Islet of Langerhans (tissue), 1 donor: ENCODE results near the gene ICAM1.
"Not testable (repeated sequence)": the region's sequence is repeated elsewhere in the genome, so short reads cannot be mapped to it uniquely, and the experiment has no call there.

Experiments
- FAIRE-seq: peaks from one replicate; lab custom pipeline; 2011; peaks lifted over from hg19 to GRCh38; lab: Jason Lieb, UNC

Gene ICAM1

DNA sequence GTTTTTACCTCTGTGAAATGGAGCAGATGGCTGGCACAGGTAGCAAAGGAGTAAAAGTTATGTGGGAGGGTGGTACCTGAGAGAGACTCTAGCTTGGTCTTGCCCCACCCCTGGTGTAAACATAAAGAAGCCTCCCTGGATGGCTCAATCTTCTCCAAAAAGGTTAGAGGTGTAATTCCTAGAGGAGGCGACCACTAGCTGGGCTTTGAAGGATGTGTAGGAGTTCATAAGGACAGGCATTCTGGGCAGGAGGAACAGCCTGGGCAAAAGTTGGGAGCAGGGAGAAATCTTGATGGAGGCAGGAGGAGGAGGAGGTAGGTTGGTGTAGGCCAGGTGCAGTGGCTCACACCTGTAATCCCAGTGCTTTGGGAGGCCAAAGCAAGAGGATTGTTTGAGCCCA lies 8.0 kb downstream of the ICAM1 start:
- no peak for FAIRE-seq

DNA sequence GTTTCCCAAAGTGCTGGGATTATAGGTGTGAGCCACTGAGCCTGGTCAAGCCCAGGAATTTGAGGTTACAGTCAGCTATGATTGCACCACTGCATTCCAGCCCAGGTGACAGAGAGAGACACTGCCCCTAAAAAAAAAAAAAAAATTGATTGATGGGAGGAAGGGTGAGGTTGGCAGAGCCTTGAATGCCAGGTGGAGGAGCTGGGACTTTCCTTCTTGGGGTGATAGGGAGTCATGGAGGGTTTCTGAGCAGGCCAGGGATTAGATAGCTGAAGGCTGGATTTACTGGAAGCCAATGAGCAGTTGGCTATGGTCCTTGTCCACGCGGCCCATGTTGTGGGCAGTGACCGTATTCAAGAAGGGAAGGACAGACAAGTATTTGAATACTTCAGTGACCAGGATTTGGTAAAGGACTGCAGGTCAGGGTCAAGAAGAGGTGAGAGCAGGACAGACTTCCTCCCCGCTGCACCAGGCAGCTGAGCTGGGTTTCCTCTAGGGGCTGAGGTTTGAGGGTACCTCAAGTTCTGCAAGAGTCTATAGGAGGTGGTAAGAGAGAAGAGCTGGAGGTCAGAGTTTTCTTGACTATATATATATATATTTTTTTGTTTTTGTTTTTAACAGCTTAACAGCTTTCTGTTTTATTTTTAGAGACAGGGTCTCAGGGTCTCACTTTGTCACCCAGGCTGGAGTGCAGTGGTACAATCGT lies 9.0 kb downstream of the ICAM1 start:
- no peak for FAIRE-seq

- not testable (repeated sequence) for FAIRE-seq
Measured at GRCh38 chr19:10282043-10282442, 11.1 kb downstream of the ICAM1 start.

DNA sequence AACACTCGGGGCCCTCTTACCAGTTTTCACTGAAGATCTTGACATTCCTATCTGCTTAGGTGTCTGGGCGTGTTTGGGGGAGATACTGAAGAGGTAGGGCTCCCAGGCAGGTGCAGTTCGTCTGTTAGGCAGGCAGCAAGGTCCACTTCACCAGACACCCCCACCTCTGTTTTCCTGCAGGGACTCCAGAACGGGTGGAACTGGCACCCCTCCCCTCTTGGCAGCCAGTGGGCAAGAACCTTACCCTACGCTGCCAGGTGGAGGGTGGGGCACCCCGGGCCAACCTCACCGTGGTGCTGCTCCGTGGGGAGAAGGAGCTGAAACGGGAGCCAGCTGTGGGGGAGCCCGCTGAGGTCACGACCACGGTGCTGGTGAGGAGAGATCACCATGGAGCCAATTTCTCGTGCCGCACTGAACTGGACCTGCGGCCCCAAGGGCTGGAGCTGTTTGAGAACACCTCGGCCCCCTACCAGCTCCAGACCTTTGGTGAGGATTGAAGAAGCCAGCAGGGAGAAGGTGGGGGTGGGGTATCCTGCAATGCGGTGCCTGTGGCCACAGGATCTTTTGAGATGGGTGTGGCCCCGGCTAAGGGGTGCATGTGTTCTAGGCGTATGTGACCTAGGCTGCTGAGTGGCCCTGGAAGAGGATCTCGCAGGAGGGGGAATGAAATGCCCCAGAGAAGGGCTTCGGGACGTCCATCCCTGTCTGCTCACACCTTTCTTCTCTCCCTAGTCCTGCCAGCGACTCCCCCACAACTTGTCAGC lies 12.6 kb downstream of the ICAM1 start:
- no peak for FAIRE-seq

- FAIRE-seq: no peak
Measured at GRCh38 chr19:10284065-10284959, 13.4 kb downstream of the ICAM1 start.

- FAIRE-seq: no peak
Measured at GRCh38 chr19:10284960-10285278, 14.0 kb downstream of the ICAM1 start.

DNA sequence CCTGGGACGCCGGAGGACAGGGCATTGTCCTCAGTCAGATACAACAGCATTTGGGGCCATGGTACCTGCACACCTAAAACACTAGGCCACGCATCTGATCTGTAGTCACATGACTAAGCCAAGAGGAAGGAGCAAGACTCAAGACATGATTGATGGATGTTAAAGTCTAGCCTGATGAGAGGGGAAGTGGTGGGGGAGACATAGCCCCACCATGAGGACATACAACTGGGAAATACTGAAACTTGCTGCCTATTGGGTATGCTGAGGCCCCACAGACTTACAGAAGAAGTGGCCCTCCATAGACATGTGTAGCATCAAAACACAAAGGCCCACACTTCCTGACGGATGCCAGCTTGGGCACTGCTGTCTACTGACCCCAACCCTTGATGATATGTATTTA lies 14.5 kb downstream of the ICAM1 start:
- no peak for FAIRE-seq

DNA sequence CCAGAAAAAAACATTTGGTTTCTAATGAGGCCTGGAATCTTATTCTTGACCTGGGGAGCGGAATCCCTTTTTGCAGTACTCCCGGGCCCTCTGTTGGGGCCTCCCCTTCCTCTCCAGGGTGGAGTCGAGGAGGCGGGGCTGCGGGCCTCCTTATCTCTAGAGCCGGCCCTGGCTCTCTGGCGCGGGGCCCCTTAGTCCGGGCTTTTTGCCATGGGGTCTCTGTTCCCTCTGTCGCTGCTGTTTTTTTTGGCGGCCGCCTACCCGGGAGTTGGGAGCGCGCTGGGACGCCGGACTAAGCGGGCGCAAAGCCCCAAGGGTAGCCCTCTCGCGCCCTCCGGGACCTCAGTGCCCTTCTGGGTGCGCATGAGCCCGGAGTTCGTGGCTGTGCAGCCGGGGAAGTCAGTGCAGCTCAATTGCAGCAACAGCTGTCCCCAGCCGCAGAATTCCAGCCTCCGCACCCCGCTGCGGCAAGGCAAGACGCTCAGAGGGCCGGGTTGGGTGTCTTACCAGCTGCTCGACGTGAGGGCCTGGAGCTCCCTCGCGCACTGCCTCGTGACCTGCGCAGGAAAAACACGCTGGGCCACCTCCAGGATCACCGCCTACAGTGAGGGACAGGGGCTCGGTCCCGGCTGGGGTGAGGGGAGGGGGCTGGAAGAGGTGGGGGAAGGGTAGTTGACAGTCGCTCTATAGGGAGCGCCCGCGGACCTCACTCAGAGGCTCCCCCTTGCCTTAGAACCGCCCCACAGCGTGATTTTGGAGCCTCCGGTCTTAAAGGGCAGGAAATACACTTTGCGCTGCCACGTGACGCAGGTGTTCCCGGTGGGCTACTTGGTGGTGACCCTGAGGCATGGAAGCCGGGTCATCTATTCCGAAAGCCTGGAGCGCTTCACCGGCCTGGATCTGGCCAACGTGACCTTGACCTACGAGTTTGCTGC lies 16.1 kb downstream of the ICAM1 start, which contains the start of gene ICAM4:
Gene ICAM4 (plus strand): TSS at position 153 of the 935 bp plus-strand sequence. CDS start 58 bp downstream, at position 211.
- FAIRE-seq: no peak

DNA sequence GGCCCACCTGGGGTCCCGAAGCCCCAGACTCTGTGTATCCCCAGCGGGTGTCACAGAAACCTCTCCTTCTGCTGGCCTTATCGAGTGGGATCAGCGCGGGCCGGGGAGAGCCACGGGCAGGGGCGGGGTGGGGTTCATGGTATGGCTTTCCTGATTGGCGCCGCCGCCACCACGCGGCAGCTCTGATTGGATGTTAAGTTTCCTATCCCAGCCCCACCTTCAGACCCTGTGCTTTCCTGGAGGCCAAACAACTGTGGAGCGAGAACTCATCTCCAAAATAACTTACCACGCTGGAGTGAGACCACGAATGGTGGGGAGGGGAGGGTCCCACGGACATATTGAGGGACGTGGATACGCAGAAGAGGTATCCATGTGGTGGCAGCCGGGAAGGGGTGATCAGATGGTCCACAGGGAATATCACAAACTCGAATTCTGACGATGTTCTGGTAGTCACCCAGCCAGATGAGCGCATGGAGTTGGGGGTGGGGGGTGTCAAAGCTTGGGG lies 17.8 kb downstream of the ICAM1 start:
- no peak for FAIRE-seq

- no peak for FAIRE-seq
Measured at GRCh38 chr19:10289167-10289835, 18.4 kb downstream of the ICAM1 start.

GRCh38 chr19:10289836-10290356 lies 19.0 kb downstream of the ICAM1 start, which contains the start of gene ICAM5:
Gene ICAM5 (plus strand): TSS chr19:10289952. CDS start chr19:10290044, 92 bp downstream.
- FAIRE-seq: no peak

- FAIRE-seq: no peak
Measured at GRCh38 chr19:10290357-10290875, 19.5 kb downstream of the ICAM1 start.

- no peak for FAIRE-seq
Measured at GRCh38 chr19:10290876-10291553, 20.1 kb downstream of the ICAM1 start.

DNA sequence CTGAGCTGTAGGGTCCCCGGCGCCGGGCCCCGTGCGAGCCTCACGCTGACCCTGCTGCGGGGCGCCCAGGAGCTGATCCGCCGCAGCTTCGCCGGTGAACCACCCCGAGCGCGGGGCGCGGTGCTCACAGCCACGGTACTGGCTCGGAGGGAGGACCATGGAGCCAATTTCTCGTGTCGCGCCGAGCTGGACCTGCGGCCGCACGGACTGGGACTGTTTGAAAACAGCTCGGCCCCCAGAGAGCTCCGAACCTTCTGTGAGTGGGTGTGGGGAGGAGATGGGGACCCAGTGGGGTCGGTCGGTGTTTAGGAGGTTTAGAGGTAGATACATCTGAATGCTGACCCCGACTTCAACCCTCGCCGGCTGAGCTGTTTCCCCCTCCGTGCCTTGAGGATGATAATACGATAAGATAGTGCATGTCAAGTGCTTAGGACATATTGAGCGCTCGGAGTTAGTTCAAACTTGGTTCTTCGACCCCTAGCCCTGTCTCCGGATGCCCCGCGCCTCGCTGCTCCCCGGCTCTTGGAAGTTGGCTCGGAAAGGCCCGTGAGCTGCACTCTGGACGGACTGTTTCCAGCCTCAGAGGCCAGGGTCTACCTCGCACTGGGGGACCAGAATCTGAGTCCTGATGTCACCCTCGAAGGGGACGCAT lies 20.8 kb downstream of the ICAM1 start:
- no peak for FAIRE-seq

GRCh38 chr19:10292206-10292788 lies 21.4 kb downstream of the ICAM1 start:
- FAIRE-seq: no peak

GRCh38 chr19:10292789-10293636 lies 22.1 kb downstream of the ICAM1 start:
- no peak for FAIRE-seq

DNA sequence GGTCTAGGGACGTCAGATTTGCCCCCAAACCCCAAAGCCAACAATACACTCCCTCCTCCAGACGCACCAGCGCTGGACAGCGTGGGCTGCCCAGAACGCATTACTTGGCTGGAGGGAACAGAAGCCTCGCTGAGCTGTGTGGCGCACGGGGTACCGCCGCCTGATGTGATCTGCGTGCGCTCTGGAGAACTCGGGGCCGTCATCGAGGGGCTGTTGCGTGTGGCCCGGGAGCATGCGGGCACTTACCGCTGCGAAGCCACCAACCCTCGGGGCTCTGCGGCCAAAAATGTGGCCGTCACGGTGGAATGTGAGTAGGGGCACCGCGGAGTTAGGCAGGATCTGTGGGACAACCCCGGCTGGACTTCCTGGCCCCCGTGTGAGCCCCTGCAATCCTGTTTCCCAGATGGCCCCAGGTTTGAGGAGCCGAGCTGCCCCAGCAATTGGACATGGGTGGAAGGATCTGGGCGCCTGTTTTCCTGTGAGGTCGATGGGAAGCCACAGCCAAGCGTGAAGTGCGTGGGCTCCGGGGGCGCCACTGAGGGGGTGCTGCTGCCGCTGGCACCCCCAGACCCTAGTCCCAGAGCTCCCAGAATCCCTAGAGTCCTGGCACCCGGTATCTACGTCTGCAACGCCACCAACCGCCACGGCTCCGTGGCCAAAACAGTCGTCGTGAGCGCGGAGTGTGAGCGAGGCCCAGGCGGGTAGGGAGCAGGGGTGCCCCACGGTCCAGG lies 22.9 kb downstream of the ICAM1 start:
- no peak for FAIRE-seq
